ENCODE measurements around the gene PCDHGA5. TPM values are rescaled to one million over a fixed set of nuclear protein-coding genes. Genes with fewer than 3 reads are reported as not detected.
A peak's percentile ranks its signal among the peaks of the same experiment; 100 is the strongest.
"Not testable (repeated sequence)": the region's sequence is repeated elsewhere in the genome, so short reads cannot be mapped to it uniquely, and the experiment has no call there.

Gene PCDHGA5
- 1 to 10 TPM; 1.5 to 4.0 (median 2.7) TPM for total RNA-seq

- WGBS = 27% methylated on average over 34 of the region's 34 CpGs
- TF ChIP-seq, protein P1, sequence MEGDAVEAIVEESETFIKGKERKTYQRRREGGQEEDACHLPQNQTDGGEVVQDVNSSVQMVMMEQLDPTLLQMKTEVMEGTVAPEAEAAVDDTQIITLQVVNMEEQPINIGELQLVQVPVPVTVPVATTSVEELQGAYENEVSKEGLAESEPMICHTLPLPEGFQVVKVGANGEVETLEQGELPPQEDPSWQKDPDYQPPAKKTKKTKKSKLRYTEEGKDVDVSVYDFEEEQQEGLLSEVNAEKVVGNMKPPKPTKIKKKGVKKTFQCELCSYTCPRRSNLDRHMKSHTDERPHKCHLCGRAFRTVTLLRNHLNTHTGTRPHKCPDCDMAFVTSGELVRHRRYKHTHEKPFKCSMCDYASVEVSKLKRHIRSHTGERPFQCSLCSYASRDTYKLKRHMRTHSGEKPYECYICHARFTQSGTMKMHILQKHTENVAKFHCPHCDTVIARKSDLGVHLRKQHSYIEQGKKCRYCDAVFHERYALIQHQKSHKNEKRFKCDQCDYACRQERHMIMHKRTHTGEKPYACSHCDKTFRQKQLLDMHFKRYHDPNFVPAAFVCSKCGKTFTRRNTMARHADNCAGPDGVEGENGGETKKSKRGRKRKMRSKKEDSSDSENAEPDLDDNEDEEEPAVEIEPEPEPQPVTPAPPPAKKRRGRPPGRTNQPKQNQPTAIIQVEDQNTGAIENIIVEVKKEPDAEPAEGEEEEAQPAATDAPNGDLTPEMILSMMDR (IDR thresholded peaks at IDR 0.05) = no peak
- no peak for TF ChIP-seq POLR2AphosphoS5 (IDR thresholded peaks at IDR 0.05)
- Histone ChIP-seq H3K36me3 (no peaks in the 10 kb centered on the region), H3K4me3 (peak within 1 kb of the TSS; percentile 4), H3K27me3 (peaks cover 26% of the 10 kb centered on the region), H3K9me3 (peaks cover 61% of the 10 kb centered on the region), H3K4me1 (peaks cover 3% of the 10 kb centered on the region), H3K27ac (no peak within 1 kb of the TSS)
- no peak for DNase-seq (ENCODE audit: low spot score in 2 of 2)
Observed at GRCh38 chr5:141363952-141364660, at the start of gene PCDHGA5. Gene PCDHGA5, plus strand, starts transcription at chr5:141364162. Its CDS starts 169 bp downstream, at chr5:141364331.

GRCh38 chr5:141316963-141317362 is 47.0 kb upstream of the PCDHGA5 start:
- H3K9me3 ChIP-seq = peaks cover 68% of the 10 kb centered on the region
- not testable (repeated sequence) for H3K4me3 ChIP-seq

GRCh38 chr5:141319202-141319601 is 44.8 kb upstream of the PCDHGA5 start:
- Histone ChIP-seq H3K4me3 (no peak overlapping the region), H3K9me3 (peaks cover 52% of the 10 kb centered on the region), H3K4me1 (peaks cover 7% of the 10 kb centered on the region), H3K27ac (no peak overlapping the region), H3K27me3 (no peaks in the 10 kb centered on the region), H3K36me3 (peaks cover 28% of the 10 kb centered on the region)
- no peak for TF ChIP-seq EP300 (IDR thresholded peaks at IDR 0.05)
- no peak for TF ChIP-seq POLR2A (IDR thresholded peaks at IDR 0.05)
- TF ChIP-seq, protein P1 (IDR thresholded peaks at IDR 0.05) = no peak
- no peak for TF ChIP-seq POLR2AphosphoS5 (IDR thresholded peaks at IDR 0.05)
- 97% methylated on average over 6 of the region's 6 CpGs for WGBS
- DNase-seq (ENCODE audit: low spot score in 2 of 2) = no peak

More at GRCh38 chr5:141316963-141317362, 47.0 kb upstream of the PCDHGA5 start:
- H3K4me1 ChIP-seq; DNase-seq (ENCODE audit: low spot score in 2 of 2); H3K27ac ChIP-seq; H3K27me3 ChIP-seq: not testable (repeated sequence)
- 88% methylated on average over 4 of the region's 4 CpGs for WGBS
- H3K36me3 ChIP-seq = peaks cover 28% of the 10 kb centered on the region

- WGBS = 68% methylated on average over 5 of the region's 5 CpGs
- Histone ChIP-seq H3K27me3 (no peaks in the 10 kb centered on the region), H3K4me3 (peak overlapping the region; percentile 73), H3K36me3 (peaks cover 28% of the 10 kb centered on the region), H3K27ac (no peak overlapping the region), H3K9me3 (peaks cover 47% of the 10 kb centered on the region), H3K4me1 (peaks cover 7% of the 10 kb centered on the region)
- DNase-seq (ENCODE audit: low spot score in 2 of 2) = no peak
- TF ChIP-seq POLR2AphosphoS5 (IDR thresholded peaks at IDR 0.05) = no peak
- TF ChIP-seq POLR2A (IDR thresholded peaks at IDR 0.05) = no peak
- TF ChIP-seq EP300 (IDR thresholded peaks at IDR 0.05) = no peak
- TF ChIP-seq, protein P1 (IDR thresholded peaks at IDR 0.05) = no peak
Observed at GRCh38 chr5:141319699-141320098, 44.3 kb upstream of the PCDHGA5 start.

DNA sequence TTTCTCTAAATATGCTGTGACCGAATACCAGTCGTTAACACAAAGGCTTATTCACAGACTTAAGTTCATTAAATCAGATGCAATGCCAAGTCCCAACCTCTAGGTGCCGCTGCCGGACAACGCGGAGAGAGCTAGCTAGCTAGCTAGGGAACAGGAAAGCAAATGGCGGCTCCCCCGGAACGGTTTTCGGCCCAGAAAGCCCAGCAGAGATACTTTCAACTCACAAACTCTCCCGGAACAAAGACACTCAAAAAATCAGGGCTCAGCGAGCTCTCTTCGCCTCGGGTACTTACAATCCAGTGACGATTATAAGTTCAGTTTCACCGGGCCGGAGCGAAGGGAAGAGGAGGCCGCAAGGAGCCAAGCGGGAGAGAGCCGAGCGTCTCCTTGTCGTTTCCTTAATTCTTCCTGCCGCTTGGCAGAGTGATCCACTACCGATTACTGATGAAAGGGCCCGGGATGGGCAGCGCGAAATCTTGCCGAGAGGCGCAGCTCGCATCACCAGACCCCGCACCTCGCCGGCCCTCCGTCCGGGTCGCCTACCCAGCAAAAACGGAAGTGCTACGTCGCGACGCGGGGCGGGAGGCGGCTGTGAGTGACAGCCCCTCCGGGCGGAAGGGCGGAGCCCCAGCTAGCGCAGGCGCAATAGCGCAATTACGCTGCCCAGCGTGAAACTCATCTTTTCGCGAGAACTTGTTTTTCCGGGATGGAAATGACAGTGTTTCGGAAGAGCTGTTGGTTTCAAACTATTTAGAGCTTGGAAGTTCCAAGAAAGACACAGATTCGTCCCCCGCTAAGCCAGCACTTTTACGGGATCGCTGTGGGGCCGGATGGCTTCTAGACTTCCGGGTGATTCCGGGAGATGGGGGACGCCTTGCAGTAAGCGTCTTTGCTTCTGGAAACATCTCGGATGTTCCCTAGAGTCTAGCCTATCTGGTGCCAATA is 43.5 kb upstream of the PCDHGA5 start, which contains the start of gene TAF7:
Gene TAF7 (minus strand): TSS at position 560 of the 945 bp plus-strand sequence. CDS start 740 bp downstream, outside the sequence.
- peak; percentile 92 to 94 for DNase-seq (ENCODE audit: low spot score in 2 of 2)
- no peaks in the 10 kb centered on the region for H3K27me3 ChIP-seq
- peaks cover 28% of the 10 kb centered on the region for H3K36me3 ChIP-seq
- TF ChIP-seq EP300 (IDR thresholded peaks at IDR 0.05) = no peak
- TF ChIP-seq, protein P1 (IDR thresholded peaks at IDR 0.05) = peak; percentile 69 to 83
- peak; percentile 87 to 95 (median 91) for TF ChIP-seq POLR2AphosphoS5 (IDR thresholded peaks at IDR 0.05)
- TF ChIP-seq POLR2A (IDR thresholded peaks at IDR 0.05) = peak; percentile 84 to 96
- H3K4me1 ChIP-seq = peaks cover 7% of the 10 kb centered on the region
- H3K9me3 ChIP-seq = peaks cover 41% of the 10 kb centered on the region
- H3K4me3 ChIP-seq = peak within 1 kb of the TSS; percentile 73
- 1% methylated on average over 41 of the region's 67 CpGs for WGBS
- H3K27ac ChIP-seq = peak within 1 kb of the TSS; percentile 98

Measured in suprapubic skin (tissue), 4 donors.